HEK293 (cell line): ENCODE measurements around the gene LGALS12.

Source experiments
- HOXA7 ChIP-seq: sonication (generic); formaldehyde crosslinking; IDR thresholded peaks from 2 replicates; pipeline ENCODE4 v1.8.1; 2022; ENCODE audit warnings: missing genetic modification reagents, borderline replicate concordance
- SETDB1 ChIP-seq: IDR thresholded peaks from one replicate; pipeline ENCODE4 v1.6.1; 2017; ENCODE audit warnings: mild to moderate bottlenecking, low read length, moderate library complexity, mixed read lengths; ENCODE audit not compliant: insufficient read length
- TCF7L2 ChIP-seq: IDR thresholded peaks from 2 replicates; pipeline ENCODE4 v1.6.1; 2011; ENCODE audit warnings: low read depth, mild to moderate bottlenecking, inconsistent platforms, low read length, moderate library complexity, borderline replicate concordance
- ZIC2 ChIP-seq: fragments of 450-650 bp; formaldehyde crosslinking; IDR thresholded peaks from 2 replicates; pipeline ENCODE4 v1.5.1; 2016; ENCODE audit warnings: missing biosample characterization, missing genetic modification characterization
- ZNF121 ChIP-seq: fragments of 450-650 bp; formaldehyde crosslinking; IDR thresholded peaks from 2 replicates; pipeline ENCODE4 v1.5.1; 2016; ENCODE audit warnings: missing biosample characterization, missing genetic modification characterization
- ZNF138 ChIP-seq: fragments of 450-650 bp; formaldehyde crosslinking; IDR thresholded peaks from 2 replicates; pipeline ENCODE4 v1.5.1; 2016; ENCODE audit warnings: missing biosample characterization, missing genetic modification characterization, borderline replicate concordance
- ZNF214 ChIP-seq: fragments of 450-650 bp; formaldehyde crosslinking; IDR thresholded peaks from 2 replicates; pipeline ENCODE4 v1.5.1; 2017; ENCODE audit warnings: missing biosample characterization, mild to moderate bottlenecking, missing genetic modification characterization, borderline replicate concordance
- ZNF274 ChIP-seq, 2 experiments: fragments of 200-500 bp in 1 of 2; fragments of 450-650 bp in 1 of 2; sonication (Bioruptor generic) in 1 of 2; formaldehyde crosslinking in 1 of 2; IDR thresholded peaks; 2 replicates each; pipeline versions ENCODE4 v1.5.1 to v1.6.1; 2014 to 2016; ENCODE audit warnings: borderline replicate concordance in 1 of 2, inconsistent platforms in 1 of 2, low read length in 1 of 2, missing biosample characterization in 1 of 2, missing genetic modification characterization in 1 of 2
- ZNF416 ChIP-seq: fragments of 450-650 bp; formaldehyde crosslinking; IDR thresholded peaks from 2 replicates; pipeline ENCODE4 v1.5.1; 2016; ENCODE audit warnings: missing biosample characterization, missing genetic modification characterization
- ZNF785 ChIP-seq: fragments of 450-650 bp; formaldehyde crosslinking; IDR thresholded peaks from 2 replicates; pipeline ENCODE4 v1.5.1; 2016; ENCODE audit warnings: missing biosample characterization, missing genetic modification characterization
- ZSCAN16 ChIP-seq: fragments of 450-650 bp; formaldehyde crosslinking; IDR thresholded peaks from 2 replicates; pipeline ENCODE4 v1.5.1; 2016; ENCODE audit warnings: missing biosample characterization, missing genetic modification characterization
- TF ChIP-seq, protein P1 (sequence below): fragments of 450-650 bp; formaldehyde crosslinking; IDR thresholded peaks from 2 replicates; pipeline ENCODE4 v1.5.1; 2016; ENCODE audit warnings: missing biosample characterization, missing genetic modification characterization
- TF ChIP-seq, protein P2 (sequence below): fragments of 450-650 bp; formaldehyde crosslinking; IDR thresholded peaks from 2 replicates; pipeline ENCODE4 v1.5.1; 2016; ENCODE audit warnings: missing biosample characterization, missing genetic modification characterization
- TF ChIP-seq, protein P3 (sequence below): fragments of 450-650 bp; formaldehyde crosslinking; IDR thresholded peaks from 2 replicates; pipeline ENCODE4 v1.5.1; 2017; ENCODE audit warnings: missing biosample characterization, missing genetic modification characterization

DNA sequence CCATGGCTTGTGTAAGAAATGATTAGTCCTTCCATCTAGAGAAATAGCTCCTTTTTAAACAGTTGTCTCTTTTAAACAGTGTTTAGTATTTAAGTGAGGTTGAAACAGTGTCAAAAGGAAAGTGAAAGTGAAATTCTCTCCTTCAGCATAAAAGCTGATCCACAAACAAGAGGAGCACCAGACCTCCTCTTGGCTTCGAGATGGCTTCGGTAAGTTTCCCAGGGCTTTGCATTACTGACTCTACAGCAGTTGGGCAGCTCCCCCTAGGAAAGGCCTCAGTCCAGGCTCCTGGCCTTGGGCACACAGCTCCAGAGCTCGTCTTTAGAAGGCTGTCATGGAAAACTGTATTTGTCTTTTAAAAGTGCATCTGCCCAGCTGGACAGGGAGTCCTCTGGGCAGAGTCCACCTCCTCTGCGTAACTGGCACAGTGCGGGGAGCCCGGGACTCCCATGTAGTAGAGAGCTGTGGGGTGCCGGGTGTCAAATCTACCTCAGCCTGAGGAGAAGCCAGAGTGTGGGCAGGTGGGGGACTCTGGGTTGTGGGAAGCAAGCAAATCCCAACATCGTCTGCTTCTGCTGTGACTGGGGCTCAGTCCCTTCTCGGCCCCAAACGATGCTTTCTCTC lies 30.9 kb downstream of the LGALS12 start, which contains the start of gene PLAAT4:
- TF ChIP-seq ZNF416 (no peak), ZSCAN16 (tag by site-specific recombination) (no peak), ZNF138 (no peak), ZNF121 (tag by site-specific recombination) (no peak), ZNF785 (tag by site-specific recombination) (no peak), SETDB1 (no peak), ZIC2 (tag by site-specific recombination) (no peak), HOXA7 (CRISPR knock-in tag) (no peak), TCF7L2 (no peak), ZNF214 (no peak), ZNF274 (IDR thresholded peaks at IDR 0.05; ENCODE audit: low read length) (no peak), ZNF274 (tag by site-specific recombination; IDR thresholded peaks at IDR 0.05; ENCODE audit: borderline replicate concordance) (no peak)
- TF ChIP-seq, protein P1, sequence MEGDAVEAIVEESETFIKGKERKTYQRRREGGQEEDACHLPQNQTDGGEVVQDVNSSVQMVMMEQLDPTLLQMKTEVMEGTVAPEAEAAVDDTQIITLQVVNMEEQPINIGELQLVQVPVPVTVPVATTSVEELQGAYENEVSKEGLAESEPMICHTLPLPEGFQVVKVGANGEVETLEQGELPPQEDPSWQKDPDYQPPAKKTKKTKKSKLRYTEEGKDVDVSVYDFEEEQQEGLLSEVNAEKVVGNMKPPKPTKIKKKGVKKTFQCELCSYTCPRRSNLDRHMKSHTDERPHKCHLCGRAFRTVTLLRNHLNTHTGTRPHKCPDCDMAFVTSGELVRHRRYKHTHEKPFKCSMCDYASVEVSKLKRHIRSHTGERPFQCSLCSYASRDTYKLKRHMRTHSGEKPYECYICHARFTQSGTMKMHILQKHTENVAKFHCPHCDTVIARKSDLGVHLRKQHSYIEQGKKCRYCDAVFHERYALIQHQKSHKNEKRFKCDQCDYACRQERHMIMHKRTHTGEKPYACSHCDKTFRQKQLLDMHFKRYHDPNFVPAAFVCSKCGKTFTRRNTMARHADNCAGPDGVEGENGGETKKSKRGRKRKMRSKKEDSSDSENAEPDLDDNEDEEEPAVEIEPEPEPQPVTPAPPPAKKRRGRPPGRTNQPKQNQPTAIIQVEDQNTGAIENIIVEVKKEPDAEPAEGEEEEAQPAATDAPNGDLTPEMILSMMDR (tag by site-specific recombination): no peak
- TF ChIP-seq, protein P2, sequence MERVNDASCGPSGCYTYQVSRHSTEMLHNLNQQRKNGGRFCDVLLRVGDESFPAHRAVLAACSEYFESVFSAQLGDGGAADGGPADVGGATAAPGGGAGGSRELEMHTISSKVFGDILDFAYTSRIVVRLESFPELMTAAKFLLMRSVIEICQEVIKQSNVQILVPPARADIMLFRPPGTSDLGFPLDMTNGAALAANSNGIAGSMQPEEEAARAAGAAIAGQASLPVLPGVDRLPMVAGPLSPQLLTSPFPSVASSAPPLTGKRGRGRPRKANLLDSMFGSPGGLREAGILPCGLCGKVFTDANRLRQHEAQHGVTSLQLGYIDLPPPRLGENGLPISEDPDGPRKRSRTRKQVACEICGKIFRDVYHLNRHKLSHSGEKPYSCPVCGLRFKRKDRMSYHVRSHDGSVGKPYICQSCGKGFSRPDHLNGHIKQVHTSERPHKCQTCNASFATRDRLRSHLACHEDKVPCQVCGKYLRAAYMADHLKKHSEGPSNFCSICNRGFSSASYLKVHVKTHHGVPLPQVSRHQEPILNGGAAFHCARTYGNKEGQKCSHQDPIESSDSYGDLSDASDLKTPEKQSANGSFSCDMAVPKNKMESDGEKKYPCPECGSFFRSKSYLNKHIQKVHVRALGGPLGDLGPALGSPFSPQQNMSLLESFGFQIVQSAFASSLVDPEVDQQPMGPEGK (tag by site-specific recombination): no peak
- TF ChIP-seq, protein P3, sequence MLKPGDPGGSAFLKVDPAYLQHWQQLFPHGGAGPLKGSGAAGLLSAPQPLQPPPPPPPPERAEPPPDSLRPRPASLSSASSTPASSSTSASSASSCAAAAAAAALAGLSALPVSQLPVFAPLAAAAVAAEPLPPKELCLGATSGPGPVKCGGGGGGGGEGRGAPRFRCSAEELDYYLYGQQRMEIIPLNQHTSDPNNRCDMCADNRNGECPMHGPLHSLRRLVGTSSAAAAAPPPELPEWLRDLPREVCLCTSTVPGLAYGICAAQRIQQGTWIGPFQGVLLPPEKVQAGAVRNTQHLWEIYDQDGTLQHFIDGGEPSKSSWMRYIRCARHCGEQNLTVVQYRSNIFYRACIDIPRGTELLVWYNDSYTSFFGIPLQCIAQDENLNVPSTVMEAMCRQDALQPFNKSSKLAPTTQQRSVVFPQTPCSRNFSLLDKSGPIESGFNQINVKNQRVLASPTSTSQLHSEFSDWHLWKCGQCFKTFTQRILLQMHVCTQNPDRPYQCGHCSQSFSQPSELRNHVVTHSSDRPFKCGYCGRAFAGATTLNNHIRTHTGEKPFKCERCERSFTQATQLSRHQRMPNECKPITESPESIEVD (tag by site-specific recombination): no peak
